Spinal cord (tissue), 10 donors: ENCODE results near the gene SGPP1. TPM values are rescaled to one million over a fixed set of nuclear protein-coding genes. Genes with fewer than 3 reads are reported as not detected.
A peak's percentile ranks its signal among the peaks of the same experiment; 100 is the strongest.
"Not testable (repeated sequence)": the region's sequence is repeated elsewhere in the genome, so short reads cannot be mapped to it uniquely, and the experiment has no call there.

Experiments used
- DNase-seq, 6 donors: peaks; one replicate each; pipeline versions ENCODE4 v3.0.0 to v3.0.0-alpha.2; 2013 to 2015; ENCODE audit warnings: low spot score in 6 of 6, low read depth in 4 of 6
- H3K27ac ChIP-seq: one replicate; pipeline ENCODE4 v1.5.1; 2013; ENCODE audit warnings: low read depth, low read length, control low read depth
- H3K27me3 ChIP-seq: one replicate; pipeline ENCODE4 v1.6.1; 2013; ENCODE audit warnings: low read length; ENCODE audit not compliant: control insufficient read depth, insufficient read depth
- H3K36me3 ChIP-seq: one replicate; pipeline ENCODE4 v1.6.1; 2013; ENCODE audit warnings: low read length; ENCODE audit not compliant: control insufficient read depth, insufficient read depth
- H3K4me1 ChIP-seq: one replicate; pipeline ENCODE4 v1.6.1; 2013; ENCODE audit warnings: low read length; ENCODE audit not compliant: control insufficient read depth, insufficient read depth
- H3K4me3 ChIP-seq: one replicate; pipeline ENCODE4 v1.5.1; 2013; ENCODE audit warnings: low read depth, low read length, control low read depth
- H3K9me3 ChIP-seq: one replicate; pipeline ENCODE4 v1.6.1; 2013; ENCODE audit warnings: low read length; ENCODE audit not compliant: control insufficient read depth, insufficient read depth
- WGBS: methylation state at CpG from one replicate; pipeline ENCODE4 v1.1.5; 2013; ENCODE audit warnings: missing lambda C conversion rate; ENCODE audit not compliant: insufficient coverage; 5-methylcytosine and 5-hydroxymethylcytosine counted together
- polyA plus RNA-seq, 2 donors: library from polyadenylated mRNA; unstranded; fragments of 120-200 nt; gene quantifications; one replicate each; pipeline ENCODE4 v1.2.1, GENCODE V29; 2013; ENCODE audit not compliant: insufficient read length in 2 of 2
- total RNA-seq, 2 donors: library from RNA; depleted of rRNA in 1 of 2; stranded (reverse); fragments of 120-200 nt in 1 of 2; fragments of >200 nt in 1 of 2; gene quantifications; one replicate each; pipeline versions ENCODE4 v1.2.3 to v1.2.4, GENCODE V29; 2013 to 2014
- donor health status: healthy.

The SGPP1 gene
- total and polyA plus RNA-seq, 4 donors = 17.1 to 52.0 (median 22.5) TPM

GRCh38 chr14:63666335-63666734 is 61.5 kb downstream of the SGPP1 start:
- Histone ChIP-seq H3K27ac (no peak overlapping the region), H3K9me3 (no peaks in the 10 kb centered on the region), H3K4me1 (no peaks in the 10 kb centered on the region), H3K27me3 (no peaks in the 10 kb centered on the region), H3K4me3 (no peak overlapping the region), H3K36me3 (peaks cover 9% of the 10 kb centered on the region)
- no peak for DNase-seq
- WGBS = 100% methylated on average over 1 of the region's 1 CpG

DNA sequence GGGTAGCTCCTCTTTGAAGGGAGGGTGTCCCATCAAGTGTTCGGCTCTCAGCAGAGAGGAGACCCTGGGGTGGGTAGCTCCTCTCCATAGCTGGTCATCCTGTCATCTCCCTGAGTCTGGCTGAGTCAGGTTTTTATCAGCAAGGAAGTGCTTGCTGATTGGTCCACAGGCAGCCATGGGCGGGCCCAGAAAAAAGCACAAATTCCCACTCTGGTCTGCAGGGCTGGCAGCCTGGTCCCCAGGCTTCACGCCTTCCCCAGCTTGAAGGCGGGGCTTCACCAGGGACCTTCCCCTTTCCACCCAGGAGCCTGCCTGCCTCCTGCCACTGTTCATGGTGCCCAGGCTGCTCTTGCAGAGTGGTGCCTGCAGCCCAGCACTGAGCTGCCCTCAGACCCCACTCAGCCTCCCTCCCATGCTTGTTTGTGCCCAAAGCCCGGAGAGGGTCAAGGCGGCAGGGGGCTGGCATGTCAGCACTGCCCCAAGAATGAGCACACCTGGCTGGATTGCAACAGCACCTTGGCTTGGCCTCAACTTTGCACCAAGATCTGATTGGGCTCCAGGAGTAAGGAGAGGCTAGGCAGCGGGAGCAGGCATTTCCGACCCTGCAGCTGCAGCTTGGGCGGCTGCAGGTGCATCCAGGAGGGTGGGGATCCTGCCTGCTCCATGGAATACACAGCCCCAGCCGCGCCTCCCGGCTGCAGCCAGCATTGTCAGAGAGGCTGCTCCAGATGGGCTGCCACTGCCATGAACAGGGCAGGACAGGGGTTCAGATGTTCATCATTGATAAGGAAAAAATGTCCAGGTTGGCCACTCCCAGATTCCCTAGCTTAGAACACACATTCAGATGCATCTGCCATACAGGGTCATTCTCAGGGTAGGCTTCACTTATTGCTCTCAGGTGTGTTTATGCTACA is 64.2 kb downstream of the SGPP1 start:
- Histone ChIP-seq H3K4me1 (peaks cover 3% of the 10 kb centered on the region), H3K27me3 (no peaks in the 10 kb centered on the region), H3K27ac (no peak overlapping the region), H3K36me3 (peaks cover 9% of the 10 kb centered on the region), H3K4me3 (no peak overlapping the region), H3K9me3 (no peaks in the 10 kb centered on the region)
- no peak for DNase-seq
- WGBS = 98% methylated on average over 12 of the region's 12 CpGs

- DNase-seq = no peak
- Histone ChIP-seq H3K9me3 (no peaks in the 10 kb centered on the region), H3K36me3 (peaks cover 9% of the 10 kb centered on the region), H3K4me3 (no peak overlapping the region), H3K27ac (no peak overlapping the region), H3K27me3 (no peaks in the 10 kb centered on the region), H3K4me1 (peaks cover 3% of the 10 kb centered on the region)
- WGBS = 97% methylated on average over 7 of the region's 8 CpGs
These were observed 65.1 kb downstream of the SGPP1 start for GRCh38 chr14:63662776-63663175.

- not testable (repeated sequence) for H3K36me3 ChIP-seq, DNase-seq, H3K4me3 ChIP-seq, H3K4me1 ChIP-seq, H3K27ac ChIP-seq, H3K27me3 ChIP-seq, H3K9me3 ChIP-seq
- 94% methylated on average over 3 of the region's 10 CpGs for WGBS
These were observed 66.0 kb downstream of the SGPP1 start for GRCh38 chr14:63661881-63662280.

DNA sequence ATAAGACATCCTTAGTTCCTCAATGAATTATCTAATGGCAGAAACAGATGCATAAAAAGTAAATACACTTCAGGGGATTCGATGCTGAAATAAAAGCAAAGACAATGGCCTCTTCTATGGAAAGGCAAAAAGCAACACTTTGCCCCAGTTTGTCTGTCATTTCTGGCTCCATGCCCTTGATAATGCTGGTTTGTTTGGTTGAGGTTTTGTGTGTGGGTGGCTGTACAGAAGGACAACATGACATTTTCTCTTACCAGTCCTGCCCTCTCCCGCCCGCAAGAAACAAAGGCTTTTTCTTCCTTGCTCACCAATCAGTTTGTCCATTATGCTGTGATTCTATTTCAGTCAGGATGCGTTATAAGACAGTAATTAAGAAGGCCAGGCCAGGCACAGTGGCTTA is 68.1 kb downstream of the SGPP1 start:
- peaks cover 3% of the 10 kb centered on the region for H3K4me1 ChIP-seq
- peak in 2 of 6 donors; percentile 15 to 58 for DNase-seq
- no peaks in the 10 kb centered on the region for H3K27me3 ChIP-seq
- 50% methylated on average over 1 of the region's 4 CpGs for WGBS
- H3K9me3 ChIP-seq = no peaks in the 10 kb centered on the region
- H3K27ac ChIP-seq = no peak overlapping the region
- no peak overlapping the region for H3K4me3 ChIP-seq
- H3K36me3 ChIP-seq = peaks cover 9% of the 10 kb centered on the region

GRCh38 chr14:63656194-63656593 is 71.7 kb downstream of the SGPP1 start:
- Histone ChIP-seq H3K9me3 (no peaks in the 10 kb centered on the region), H3K36me3 (no peaks in the 10 kb centered on the region), H3K27me3 (no peaks in the 10 kb centered on the region), H3K27ac (no peak overlapping the region), H3K4me1 (peaks cover 3% of the 10 kb centered on the region), H3K4me3 (no peak overlapping the region)
- peak in 1 of 6 donors; percentile 72 for DNase-seq
- no CpG with 5 or more reads among the region's 4 CpGs for WGBS

DNA sequence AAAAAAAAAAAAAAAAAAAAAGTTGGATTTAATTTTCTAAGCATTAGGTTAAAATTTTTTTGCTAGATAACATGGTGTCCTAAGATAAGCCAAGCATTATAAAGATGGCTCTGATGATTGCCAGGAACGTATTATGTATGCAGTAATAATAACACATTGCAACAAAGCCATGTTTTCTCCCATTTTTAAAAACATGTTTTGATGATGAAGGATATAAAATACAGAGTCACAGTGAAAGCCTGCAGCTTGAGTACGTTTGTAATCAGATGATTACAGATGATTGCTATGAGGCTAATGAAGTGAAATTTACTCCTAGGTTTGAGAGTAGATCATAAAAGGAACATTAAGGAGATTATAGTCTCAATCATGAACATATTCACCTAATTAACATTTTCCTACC is 72.9 kb downstream of the SGPP1 start:
- no CpG with 5 or more reads among the region's 2 CpGs for WGBS
- no peaks in the 10 kb centered on the region for H3K36me3 ChIP-seq
- DNase-seq = no peak
- no peaks in the 10 kb centered on the region for H3K9me3 ChIP-seq
- peaks cover 3% of the 10 kb centered on the region for H3K4me1 ChIP-seq
- H3K27ac ChIP-seq = no peak overlapping the region
- H3K4me3 ChIP-seq = no peak overlapping the region
- H3K27me3 ChIP-seq = no peaks in the 10 kb centered on the region

DNA sequence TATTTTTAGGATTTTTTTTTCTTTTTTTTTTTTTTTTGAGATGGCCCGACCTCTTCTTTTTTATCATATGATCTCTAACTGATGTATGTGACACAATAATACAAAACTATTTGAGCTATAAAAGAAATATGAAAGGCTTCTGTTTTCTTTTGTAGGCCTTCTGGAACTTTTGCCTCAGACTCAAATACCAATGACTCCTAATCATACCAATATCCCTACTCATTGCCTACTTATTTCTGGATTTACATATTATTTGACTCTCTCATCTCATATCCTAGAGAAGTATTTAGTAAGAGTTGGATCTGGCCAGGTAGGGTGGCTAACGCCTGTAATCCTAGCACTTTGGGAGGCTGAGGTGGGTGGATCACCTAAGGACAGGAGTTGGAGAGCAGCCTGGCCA is 73.5 kb downstream of the SGPP1 start:
- Histone ChIP-seq H3K27ac (no peak overlapping the region), H3K4me1 (peaks cover 2% of the 10 kb centered on the region), H3K36me3 (no peaks in the 10 kb centered on the region), H3K9me3 (no peaks in the 10 kb centered on the region), H3K27me3 (no peaks in the 10 kb centered on the region), H3K4me3 (no peak overlapping the region)
- DNase-seq = no peak
- no CpG with 5 or more reads among the region's 2 CpGs for WGBS

DNA sequence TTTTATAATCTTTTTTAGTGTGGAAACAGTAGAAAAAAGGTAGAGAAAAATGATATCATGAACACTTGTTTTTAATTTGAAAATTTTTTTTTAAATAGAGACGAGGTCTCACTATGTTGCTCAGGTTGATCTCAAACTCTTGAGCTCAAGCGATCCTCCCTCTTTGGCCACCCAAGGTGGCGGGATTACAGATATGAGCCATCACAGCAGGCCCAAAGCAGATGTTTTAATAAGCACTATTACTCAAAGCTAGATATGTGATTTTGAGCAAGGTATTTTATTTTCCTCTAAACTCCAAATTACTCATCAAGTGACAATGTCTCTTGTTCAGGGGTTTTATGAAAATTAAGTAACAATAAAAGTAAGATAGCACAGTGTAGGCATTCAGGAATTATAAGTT is 75.5 kb downstream of the SGPP1 start:
- Histone ChIP-seq H3K36me3 (no peaks in the 10 kb centered on the region), H3K9me3 (no peaks in the 10 kb centered on the region), H3K4me3 (no peak overlapping the region), H3K27me3 (no peaks in the 10 kb centered on the region), H3K27ac (no peak overlapping the region), H3K4me1 (no peaks in the 10 kb centered on the region)
- no CpG with 5 or more reads among the region's 3 CpGs for WGBS
- no peak for DNase-seq
